Sigmoid colon (tissue), 7 donors: ENCODE results near the gene ACOX1. TPM values are rescaled to one million over a fixed set of nuclear protein-coding genes. Genes with fewer than 3 reads are reported as not detected.

Experiments used
- DNase-seq: peaks from one replicate; pipeline ENCODE4 v3.0.0-alpha.2; 2019
- H3K27ac ChIP-seq, 4 donors: fragments of 200-600 bp; sonication (generic); one replicate each; pipeline ENCODE4 v1.5.1; 2016 to 2019; ENCODE audit warnings: mild to moderate bottlenecking in 1 of 4
- H3K27me3 ChIP-seq, 3 donors: fragments of 200-600 bp; sonication (generic); one replicate each; pipeline ENCODE4 v1.5.1; 2019; ENCODE audit warnings: mild to moderate bottlenecking in 1 of 3
- H3K36me3 ChIP-seq, 4 donors: fragments of 200-600 bp; sonication (generic); one replicate each; pipeline ENCODE4 v1.5.1; 2016 to 2019
- H3K4me1 ChIP-seq, 4 donors: fragments of 200-600 bp; sonication (generic); one replicate each; pipeline ENCODE4 v1.5.1; 2017 to 2019
- H3K4me3 ChIP-seq, 4 donors: fragments of 200-600 bp; sonication (generic); one replicate each; pipeline ENCODE4 v1.5.1; 2017 to 2019; ENCODE audit warnings: mild to moderate bottlenecking in 2 of 4, moderate library complexity in 1 of 4
- H3K9me3 ChIP-seq, 4 donors: fragments of 200-600 bp in 3 of 4; sonication (generic) in 3 of 4; one replicate each; pipeline versions ENCODE4 v1.5.1 to v1.6.1; 2013 to 2019
- EP300 ChIP-seq, 4 donors: sonication (generic); formaldehyde crosslinking; IDR thresholded peaks; one replicate each; pipeline ENCODE4 v1.6.1; 2017; ENCODE audit warnings: antibody characterized with exemption in 4 of 4
- POLR2A ChIP-seq, 2 donors: fragments of 450-650 bp; IDR thresholded peaks; one replicate each; pipeline ENCODE4 v1.6.1; 2016; ENCODE audit warnings: antibody characterized with exemption in 2 of 2, mild to moderate bottlenecking in 2 of 2, moderate library complexity in 2 of 2
- POLR2AphosphoS5 ChIP-seq, 4 donors: sonication (generic); formaldehyde crosslinking; IDR thresholded peaks; one replicate each; pipeline ENCODE4 v1.6.1; 2017; ENCODE audit warnings: antibody characterized with exemption in 4 of 4
- WGBS, 2 donors: extraction: QIAGEN DNeasy Blood & Tissue Kit; methylation state at CpG; one replicate each; pipeline ENCODE4 v1.1.7; 2013; 5-methylcytosine and 5-hydroxymethylcytosine counted together
- intact Hi-C: fragments of 100-400 bp; cut with DNase I; formaldehyde crosslinking; loops from one replicate; pipeline ENCODE4 v1.15.1; 2023
- polyA plus RNA-seq, 3 donors: library from polyadenylated mRNA; stranded (reverse); fragments of 200-250 nt; gene quantifications; one replicate each; pipeline ENCODE4 v1.2.3, GENCODE V29; 2013
- total RNA-seq, 4 donors: library from RNA; depleted of rRNA; stranded (reverse); fragments of >200 nt; gene quantifications; one replicate each; pipeline ENCODE4 v1.1.0, GENCODE V29; 2016
- TF ChIP-seq, protein P1 (sequence below), 4 experiments: fragments of 450-650 bp in 3 of 4; fragments of 200-600 bp in 1 of 4; IDR thresholded peaks; one replicate each; pipeline ENCODE4 v1.5.1; 2016 to 2019; ENCODE audit warnings: antibody characterized with exemption in 4 of 4, mild to moderate bottlenecking in 3 of 4, moderate library complexity in 2 of 4
- donor health status: healthy with polysubstance abuse.
- donor health status: Bipolar disorder and iron deficiency.
- donor health status: healthy.

The ACOX1 gene
- total and polyA plus RNA-seq, 7 donors = 31.3 to 93.2 (median 34.6) TPM

DNA sequence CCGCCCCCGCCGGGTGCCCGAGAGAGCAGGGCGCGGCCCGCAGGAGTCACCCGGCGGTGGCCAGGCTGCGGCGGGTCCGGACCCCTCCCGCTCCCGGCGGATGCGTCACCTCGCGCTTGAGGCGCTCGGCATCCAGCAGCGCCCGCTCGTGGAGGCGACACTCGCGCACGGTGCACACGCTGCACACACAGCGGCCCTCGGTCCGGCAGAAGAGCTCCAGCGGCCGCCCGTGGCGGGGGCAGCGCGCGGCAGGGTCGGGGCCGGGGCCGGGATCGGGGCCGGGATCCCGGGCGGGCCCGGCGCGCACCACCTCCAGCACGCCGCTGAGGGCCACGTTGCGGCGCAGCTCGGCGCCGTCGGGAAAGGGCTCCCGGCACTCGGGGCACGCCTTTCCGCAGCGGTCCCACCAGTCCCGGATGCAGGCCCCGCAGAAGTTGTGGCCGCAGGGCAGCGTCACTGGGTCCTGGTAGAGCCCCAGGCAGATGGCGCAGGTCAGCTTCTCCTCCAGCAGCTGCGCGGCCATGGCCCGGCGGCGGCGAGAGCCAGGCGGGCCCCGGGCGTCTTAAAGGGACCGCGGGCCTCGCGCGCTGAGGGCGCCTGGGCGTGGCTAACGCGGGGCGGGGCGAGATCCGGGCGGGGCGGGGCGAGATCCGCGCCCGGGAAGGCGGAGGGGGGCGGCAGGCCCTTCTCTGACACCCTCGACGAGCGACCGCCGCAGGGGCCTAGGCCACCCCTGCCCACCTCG, 82.4 kb downstream of the ACOX1 start, which contains the start of gene TRIM65:
TRIM65 (minus strand) TSS at position 537 of the 745 bp plus-strand sequence; CDS start at position 523, 14 bp downstream.
- Histone ChIP-seq H3K4me3 (peak within 1 kb of the TSS; percentile 73 to 95 (median 83)), H3K27me3 (no peaks in the 10 kb centered on the region), H3K4me1 (peaks cover 0 to 39% (median 34%) of the 10 kb centered on the region in 4 donors), H3K36me3 (peaks cover 24 to 47% (median 34%) of the 10 kb centered on the region in 4 donors), H3K27ac (peak within 1 kb of the TSS; percentile 95 to 98 (median 96)), H3K9me3 (no peaks in the 10 kb centered on the region)
- intact Hi-C loops = loop anchor here (1.0 to 5.0 kb wide), 3 partner anchors 19 to 119 kb away; partner anchors contain the start of gene WBP2
- WGBS, 2 donors = 0 to 1% methylated on average over 102 of the region's 102 CpGs
- TF ChIP-seq POLR2A (IDR thresholded peaks at IDR 0.05) = peak; percentile 41 to 61
- TF ChIP-seq EP300 (IDR thresholded peaks at IDR 0.05) = no peak
- TF ChIP-seq POLR2AphosphoS5 (IDR thresholded peaks at IDR 0.05) = peak; percentile 81 to 94 (median 88)
- TF ChIP-seq, protein P1, sequence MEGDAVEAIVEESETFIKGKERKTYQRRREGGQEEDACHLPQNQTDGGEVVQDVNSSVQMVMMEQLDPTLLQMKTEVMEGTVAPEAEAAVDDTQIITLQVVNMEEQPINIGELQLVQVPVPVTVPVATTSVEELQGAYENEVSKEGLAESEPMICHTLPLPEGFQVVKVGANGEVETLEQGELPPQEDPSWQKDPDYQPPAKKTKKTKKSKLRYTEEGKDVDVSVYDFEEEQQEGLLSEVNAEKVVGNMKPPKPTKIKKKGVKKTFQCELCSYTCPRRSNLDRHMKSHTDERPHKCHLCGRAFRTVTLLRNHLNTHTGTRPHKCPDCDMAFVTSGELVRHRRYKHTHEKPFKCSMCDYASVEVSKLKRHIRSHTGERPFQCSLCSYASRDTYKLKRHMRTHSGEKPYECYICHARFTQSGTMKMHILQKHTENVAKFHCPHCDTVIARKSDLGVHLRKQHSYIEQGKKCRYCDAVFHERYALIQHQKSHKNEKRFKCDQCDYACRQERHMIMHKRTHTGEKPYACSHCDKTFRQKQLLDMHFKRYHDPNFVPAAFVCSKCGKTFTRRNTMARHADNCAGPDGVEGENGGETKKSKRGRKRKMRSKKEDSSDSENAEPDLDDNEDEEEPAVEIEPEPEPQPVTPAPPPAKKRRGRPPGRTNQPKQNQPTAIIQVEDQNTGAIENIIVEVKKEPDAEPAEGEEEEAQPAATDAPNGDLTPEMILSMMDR (IDR thresholded peaks at IDR 0.05) = no peak
- peak; percentile 94 for DNase-seq

- intact Hi-C loops = loop anchor here (1.0 to 5.0 kb wide), 3 partner anchors 18 to 118 kb away; partner anchors contain the start of gene WBP2
These were observed 83.4 kb downstream of the ACOX1 start for GRCh38 chr17:75895370-75896155.

DNA sequence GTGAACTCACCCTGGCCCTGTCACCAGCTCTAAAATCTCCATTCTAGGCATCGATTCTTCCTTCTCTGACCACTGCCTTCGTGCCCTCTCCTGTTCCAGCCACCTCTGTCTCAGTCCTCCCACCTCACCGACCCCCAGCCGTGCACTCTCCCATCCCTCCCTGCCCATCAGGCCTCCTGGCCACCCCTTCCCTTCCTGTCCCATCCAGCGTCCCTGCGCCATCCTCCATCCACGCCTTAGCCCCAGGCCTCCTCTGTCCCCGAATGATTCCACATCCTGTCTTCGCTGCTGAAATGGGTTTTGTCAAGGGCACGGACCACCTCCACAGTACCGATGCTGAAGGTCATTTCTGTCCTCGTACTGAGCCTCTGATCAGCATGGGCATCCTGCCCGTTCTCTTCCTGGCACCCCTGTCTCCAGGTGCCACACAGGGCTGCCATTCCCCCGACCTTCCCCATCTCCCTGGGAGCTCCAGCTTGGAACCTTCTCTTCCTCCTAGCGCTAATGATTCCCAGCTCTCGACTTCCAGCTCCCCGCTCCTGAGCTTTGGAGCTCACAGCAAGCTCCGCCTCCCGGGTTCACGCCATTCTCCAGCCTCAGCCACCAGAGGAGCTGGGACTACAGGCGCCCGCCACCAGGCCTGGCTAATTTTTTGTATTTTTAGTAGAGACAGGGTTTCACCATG, 84.8 kb downstream of the ACOX1 start:
- H3K27me3 ChIP-seq = no peaks in the 10 kb centered on the region
- peak; percentile 79 for DNase-seq
- TF ChIP-seq EP300 (IDR thresholded peaks at IDR 0.05) = no peak
- no peak for TF ChIP-seq POLR2AphosphoS5 (IDR thresholded peaks at IDR 0.05)
- TF ChIP-seq, protein P1 (IDR thresholded peaks at IDR 0.05) = no peak
- no peak for TF ChIP-seq POLR2A (IDR thresholded peaks at IDR 0.05)
- intact Hi-C loops = no loop called here
- H3K36me3 ChIP-seq = peaks cover 13 to 47% (median 30%) of the 10 kb centered on the region in 4 donors
- H3K4me3 ChIP-seq = no peak overlapping the region
- peaks cover 0 to 39% (median 34%) of the 10 kb centered on the region in 4 donors for H3K4me1 ChIP-seq
- H3K9me3 ChIP-seq = no peaks in the 10 kb centered on the region
- 87% methylated on average over 22 of the region's 22 CpGs for WGBS, 2 donors
- peak overlapping the region; percentile 95 to 98 (median 96) for H3K27ac ChIP-seq

More at GRCh38 chr17:75895370-75896155, 83.4 kb downstream of the ACOX1 start:
- DNase-seq = peak; percentile 69
- Histone ChIP-seq H3K27me3 (no peaks in the 10 kb centered on the region), H3K4me3 (peak overlapping the region; percentile 73 to 95 (median 83)), H3K27ac (peak overlapping the region; percentile 95 to 98 (median 96)), H3K4me1 (peaks cover 0 to 39% (median 34%) of the 10 kb centered on the region in 4 donors), H3K36me3 (peaks cover 20 to 47% (median 34%) of the 10 kb centered on the region in 4 donors), H3K9me3 (no peaks in the 10 kb centered on the region)
- no peak for TF ChIP-seq POLR2A (IDR thresholded peaks at IDR 0.05)
- TF ChIP-seq, protein P1 (IDR thresholded peaks at IDR 0.05) = peak in 3 of 4 experiments; percentile 4 to 38 (median 34)
- WGBS, 2 donors = 21 to 31% methylated on average over 28 of the region's 28 CpGs

DNA sequence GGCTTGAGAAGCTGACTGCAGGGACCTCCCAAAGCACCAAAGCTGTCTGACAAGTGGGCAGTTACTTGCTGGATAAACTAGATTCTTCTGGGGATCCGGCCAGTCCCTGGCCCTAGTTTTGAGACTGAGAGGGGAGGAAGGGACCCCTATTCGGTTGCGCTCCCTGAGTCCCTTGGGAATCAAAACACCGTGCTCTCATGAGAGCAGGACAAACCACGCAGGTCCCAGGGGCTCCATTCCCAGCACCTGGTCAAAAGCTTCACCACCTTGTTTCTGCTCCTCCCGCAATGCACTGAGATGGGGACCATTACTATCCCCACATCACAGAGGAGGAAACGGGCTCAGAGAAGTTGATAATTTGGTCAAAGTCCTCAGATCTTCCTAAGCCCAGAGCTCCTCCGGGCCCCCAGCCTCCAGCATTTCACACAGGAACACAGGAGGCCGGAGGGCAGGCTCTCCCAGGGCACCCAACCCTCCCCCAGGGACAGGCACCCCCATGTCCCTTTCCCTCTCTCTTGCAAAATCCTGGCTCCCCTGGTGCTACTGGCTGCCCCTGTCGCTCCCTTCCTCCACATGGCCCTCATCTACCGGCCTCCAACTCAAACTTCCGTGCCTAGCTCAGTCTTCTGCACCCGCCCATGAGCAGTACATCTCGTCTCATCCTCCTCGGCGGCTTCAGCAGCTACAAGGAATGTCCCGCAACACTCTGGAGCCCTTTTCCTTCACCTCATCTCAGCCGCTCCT, 85.5 kb downstream of the ACOX1 start:
- DNase-seq = peak; percentile 60
- Histone ChIP-seq H3K27me3 (no peaks in the 10 kb centered on the region), H3K27ac (peak overlapping the region in 1 of 4 donors; percentile 95), H3K9me3 (no peaks in the 10 kb centered on the region), H3K36me3 (peaks cover 6 to 45% (median 23%) of the 10 kb centered on the region in 4 donors), H3K4me1 (peaks cover 0 to 39% (median 34%) of the 10 kb centered on the region in 4 donors), H3K4me3 (no peak overlapping the region)
- TF ChIP-seq, protein P1 (IDR thresholded peaks at IDR 0.05) = no peak
- TF ChIP-seq POLR2AphosphoS5 (IDR thresholded peaks at IDR 0.05) = no peak
- TF ChIP-seq POLR2A (IDR thresholded peaks at IDR 0.05) = no peak
- no peak for TF ChIP-seq EP300 (IDR thresholded peaks at IDR 0.05)
- 91 to 93% methylated on average over 18 of the region's 18 CpGs for WGBS, 2 donors
- intact Hi-C loops = no loop called here
